Neuronal stem cell (in vitro differentiated cells): ENCODE measurements around the gene SPP2.

Source experiments
- DNase-seq: peaks from one replicate; pipeline ENCODE4 v3.0.0-alpha.2; 2013; ENCODE audit warnings: low spot score
- H2AFZ ChIP-seq: one replicate; pipeline ENCODE4 v1.6.1; 2013; ENCODE audit warnings: mild to moderate bottlenecking, low read length, inconsistent platforms
- H2AK5ac ChIP-seq: 2 replicates; pipeline ENCODE4 v1.6.1; 2013; ENCODE audit warnings: low read depth, mild to moderate bottlenecking, inconsistent platforms, low read length, moderate library complexity, mixed read lengths
- H2BK120ac ChIP-seq: 2 replicates; pipeline ENCODE4 v1.6.1; 2013; ENCODE audit warnings: low read depth, mild to moderate bottlenecking, inconsistent platforms, low read length, moderate library complexity, mixed read lengths
- H2BK12ac ChIP-seq: one replicate; pipeline ENCODE4 v1.6.1; 2013; ENCODE audit warnings: low read length, inconsistent platforms
- H2BK15ac ChIP-seq: 2 replicates; pipeline ENCODE4 v1.6.1; 2013; ENCODE audit warnings: mild to moderate bottlenecking, low read length, inconsistent platforms, mixed read lengths
- H2BK5ac ChIP-seq: one replicate; pipeline ENCODE4 v1.6.1; 2013; ENCODE audit warnings: inconsistent platforms, mild to moderate bottlenecking, low read length, moderate library complexity
- H3K14ac ChIP-seq: one replicate; pipeline ENCODE4 v1.6.1; 2013; ENCODE audit warnings: low read length, inconsistent platforms
- H3K18ac ChIP-seq: 2 replicates; pipeline ENCODE4 v1.6.1; 2013; ENCODE audit warnings: low read length, inconsistent platforms
- H3K23ac ChIP-seq: 2 replicates; pipeline ENCODE4 v1.6.1; 2013; ENCODE audit warnings: low read depth, mild to moderate bottlenecking, mixed read lengths, low read length, inconsistent platforms; ENCODE audit not compliant: poor library complexity
- H3K27ac ChIP-seq: replicated peaks from 3 replicates; pipeline ENCODE4 v1.5.1; 2013; ENCODE audit warnings: low read length, inconsistent platforms
- H3K27me3 ChIP-seq, 3 experiments: 2 replicates each; pipeline ENCODE4 v1.6.1; 2013; ENCODE audit warnings: low read length in 3 of 3, mild to moderate bottlenecking in 2 of 3, inconsistent platforms in 1 of 3, low read depth in 1 of 3, mixed read lengths in 1 of 3, moderate library complexity in 1 of 3; ENCODE audit not compliant: control insufficient read depth in 3 of 3, insufficient read depth in 3 of 3
- H3K36me3 ChIP-seq, 2 donors: replicated peaks in 1 of 2; 2 replicates each; pipeline ENCODE4 v1.6.1; 2013; ENCODE audit warnings: low read length in 2 of 2; ENCODE audit not compliant: control insufficient read depth in 2 of 2, insufficient read depth in 2 of 2
- H3K4ac ChIP-seq: 2 replicates; pipeline ENCODE4 v1.6.1; 2013; ENCODE audit warnings: inconsistent platforms, mild to moderate bottlenecking, low read length, moderate library complexity
- H3K4me1 ChIP-seq, 2 donors: 1 replicate in 1 of 2; 2 replicates in 1 of 2; pipeline ENCODE4 v1.6.1; 2013; ENCODE audit warnings: low read length in 2 of 2, low read depth in 1 of 2; ENCODE audit not compliant: control insufficient read depth in 2 of 2, insufficient read depth in 1 of 2
- H3K4me2 ChIP-seq: one replicate; pipeline ENCODE4 v1.6.1; 2013; ENCODE audit warnings: mild to moderate bottlenecking, low read length, inconsistent platforms; ENCODE audit not compliant: insufficient read depth, poor library complexity, severe bottlenecking
- H3K4me3 ChIP-seq, 2 donors: 2 replicates each; pipeline ENCODE4 v1.5.1; 2013; ENCODE audit warnings: low read length in 2 of 2, mild to moderate bottlenecking in 2 of 2, inconsistent platforms in 1 of 2, moderate library complexity in 1 of 2
- H3K79me1 ChIP-seq: one replicate; pipeline ENCODE4 v1.6.1; 2013; ENCODE audit warnings: low read depth, mild to moderate bottlenecking, inconsistent platforms, low read length, moderate library complexity
- H3K9ac ChIP-seq: one replicate; pipeline ENCODE4 v1.6.1; 2013; ENCODE audit warnings: mild to moderate bottlenecking, low read depth, low read length, inconsistent platforms; ENCODE audit not compliant: poor library complexity
- H3K9me3 ChIP-seq, 2 donors: replicated peaks in 1 of 2; 2 replicates each; pipeline versions ENCODE3 to v1.6.1; 2013; ENCODE audit warnings: low read length in 2 of 2, mild to moderate bottlenecking in 2 of 2, inconsistent platforms in 1 of 2, low read depth in 1 of 2, mixed read lengths in 1 of 2, moderate library complexity in 1 of 2; ENCODE audit not compliant: control insufficient read depth in 2 of 2, insufficient read depth in 1 of 2
- H4K8ac ChIP-seq: one replicate; pipeline ENCODE4 v1.6.1; 2013; ENCODE audit warnings: low read depth, mild to moderate bottlenecking, inconsistent platforms, low read length, moderate library complexity
- H4K91ac ChIP-seq: one replicate; pipeline ENCODE4 v1.6.1; 2013; ENCODE audit warnings: low read length, low read depth, mild to moderate bottlenecking, inconsistent platforms; ENCODE audit not compliant: poor library complexity
- whole genome bisulfite sequencing, 2 donors: extraction: QIAGEN DNeasy Blood & Tissue Kit; methylation state at CpG; one replicate each; pipeline ENCODE4 v1.1.7; 2013; ENCODE audit warnings: missing lambda C conversion rate in 2 of 2, mixed read lengths in 1 of 2; ENCODE audit not compliant: insufficient read length in 2 of 2, insufficient replicate concordance in 1 of 2; ENCODE audit errors: extremely low coverage in 2 of 2; 5-methylcytosine and 5-hydroxymethylcytosine counted together

Gene SPP2

GRCh38 chr2:234111523-234111922, 61.0 kb downstream of the SPP2 start:
- H2BK12ac ChIP-seq, result no peak overlapping the region
- H4K8ac ChIP-seq, result no peak overlapping the region
- H2AFZ ChIP-seq, result no peak overlapping the region
- H3K36me3 ChIP-seq, result no peaks in the 10 kb centered on the region
- no peaks in the 10 kb centered on the region for H3K27me3 ChIP-seq
- H3K4me3 ChIP-seq, result no peak overlapping the region
- WGBS, 2 donors, result no CpG with 5 or more reads among the region's 1 CpG
- H2BK15ac ChIP-seq, result no peak overlapping the region
- H3K4me2 ChIP-seq, result no peak overlapping the region
- DNase-seq, result no peak
- H3K14ac ChIP-seq, result no peak overlapping the region
- no peaks in the 10 kb centered on the region for H3K4me1 ChIP-seq
- no peak overlapping the region for H3K23ac ChIP-seq
- no peak overlapping the region for H3K18ac ChIP-seq
- no peak overlapping the region for H2BK5ac ChIP-seq
- H3K9me3 ChIP-seq, result no peaks in the 10 kb centered on the region
- H2BK120ac ChIP-seq, result no peak overlapping the region
- no peak overlapping the region for H4K91ac ChIP-seq
- H3K79me1 ChIP-seq, result no peaks in the 10 kb centered on the region
- no peak overlapping the region for H3K4ac ChIP-seq
- H3K27ac ChIP-seq, result no peak overlapping the region
- H3K9ac ChIP-seq, result no peak overlapping the region
- H2AK5ac ChIP-seq, result no peak overlapping the region

- Histone ChIP-seq H3K4me2 (no peak overlapping the region), H3K4ac (no peak overlapping the region)
These were observed 65.5 kb downstream of the SPP2 start for GRCh38 chr2:234116010-234116409.

GRCh38 chr2:234121999-234122398, 71.5 kb downstream of the SPP2 start:
- Histone ChIP-seq H3K27me3 (no peaks in the 10 kb centered on the region), H3K4me2 (no peak overlapping the region), H3K18ac (no peak overlapping the region), H3K79me1 (no peaks in the 10 kb centered on the region), H3K14ac (no peak overlapping the region), H2BK12ac (no peak overlapping the region), H2BK15ac (no peak overlapping the region), H2AFZ (no peak overlapping the region), H4K8ac (no peak overlapping the region), H3K27ac (no peak overlapping the region), H3K4ac (no peak overlapping the region), H3K9ac (no peak overlapping the region), H2BK120ac (no peak overlapping the region), H3K4me3 (no peak overlapping the region), H3K9me3 (no peaks in the 10 kb centered on the region), H2BK5ac (no peak overlapping the region), H3K4me1 (peaks cover 0 to 1% of the 10 kb centered on the region in 2 donors), H3K36me3 (no peaks in the 10 kb centered on the region), H2AK5ac (no peak overlapping the region), H4K91ac (no peak overlapping the region), H3K23ac (no peak overlapping the region)
- DNase-seq, result no peak
- no CpG with 5 or more reads among the region's 1 CpG for WGBS, 2 donors

More at GRCh38 chr2:234116010-234116409, 65.5 kb downstream of the SPP2 start:
- no peak overlapping the region for H3K27ac ChIP-seq
- H2AK5ac ChIP-seq, result no peak overlapping the region
- no peak overlapping the region for H2AFZ ChIP-seq
- no CpG with 5 or more reads among the region's 4 CpGs for WGBS, 2 donors
- H4K91ac ChIP-seq, result no peak overlapping the region
- H3K79me1 ChIP-seq, result no peaks in the 10 kb centered on the region
- H3K14ac ChIP-seq, result no peak overlapping the region
- no peak for DNase-seq
- no peak overlapping the region for H3K4me3 ChIP-seq
- no peak overlapping the region for H3K23ac ChIP-seq
- no peak overlapping the region for H2BK15ac ChIP-seq
- H3K36me3 ChIP-seq, result no peaks in the 10 kb centered on the region
- H2BK120ac ChIP-seq, result no peak overlapping the region
- H3K18ac ChIP-seq, result no peak overlapping the region
- H3K27me3 ChIP-seq, result no peaks in the 10 kb centered on the region
- H4K8ac ChIP-seq, result no peak overlapping the region
- no peaks in the 10 kb centered on the region for H3K9me3 ChIP-seq
- H3K4me1 ChIP-seq, result no peaks in the 10 kb centered on the region
- H3K9ac ChIP-seq, result no peak overlapping the region
- H2BK5ac ChIP-seq, result no peak overlapping the region
- H2BK12ac ChIP-seq, result no peak overlapping the region

GRCh38 chr2:234125451-234126145, 75.1 kb downstream of the SPP2 start:
- H3K36me3 ChIP-seq, result no peaks in the 10 kb centered on the region
- H3K9ac ChIP-seq, result no peak overlapping the region
- no peak overlapping the region for H3K4ac ChIP-seq
- no peak overlapping the region for H3K4me3 ChIP-seq
- H2AK5ac ChIP-seq, result no peak overlapping the region
- no peak overlapping the region for H2BK5ac ChIP-seq
- H3K27me3 ChIP-seq, result no peaks in the 10 kb centered on the region
- no peak overlapping the region for H3K4me2 ChIP-seq
- DNase-seq, result no peak
- no peak overlapping the region for H2AFZ ChIP-seq
- no peak overlapping the region for H4K8ac ChIP-seq
- H2BK12ac ChIP-seq, result no peak overlapping the region
- H2BK120ac ChIP-seq, result no peak overlapping the region
- no peak overlapping the region for H3K18ac ChIP-seq
- no CpG with 5 or more reads among the region's 7 CpGs for WGBS, 2 donors
- peaks cover 0 to 1% of the 10 kb centered on the region in 2 donors for H3K4me1 ChIP-seq
- no peak overlapping the region for H2BK15ac ChIP-seq
- H4K91ac ChIP-seq, result no peak overlapping the region
- no peak overlapping the region for H3K23ac ChIP-seq
- H3K9me3 ChIP-seq, result no peaks in the 10 kb centered on the region
- no peaks in the 10 kb centered on the region for H3K79me1 ChIP-seq
- no peak overlapping the region for H3K14ac ChIP-seq
- no peak overlapping the region for H3K27ac ChIP-seq
